ENCODE data around the gene ZNRF1.
A peak's percentile ranks its signal among the peaks of the same experiment; 100 is the strongest.

The ZNRF1 gene

GRCh38 chr16:75116081-75116910 lies 117.5 kb downstream of the ZNRF1 start, which contains the start of gene LDHD:
Gene LDHD, minus strand, starts transcription at chr16:75116780. Its CDS starts 60 bp downstream, at chr16:75116720.
- no peak for DNase-seq

DNA sequence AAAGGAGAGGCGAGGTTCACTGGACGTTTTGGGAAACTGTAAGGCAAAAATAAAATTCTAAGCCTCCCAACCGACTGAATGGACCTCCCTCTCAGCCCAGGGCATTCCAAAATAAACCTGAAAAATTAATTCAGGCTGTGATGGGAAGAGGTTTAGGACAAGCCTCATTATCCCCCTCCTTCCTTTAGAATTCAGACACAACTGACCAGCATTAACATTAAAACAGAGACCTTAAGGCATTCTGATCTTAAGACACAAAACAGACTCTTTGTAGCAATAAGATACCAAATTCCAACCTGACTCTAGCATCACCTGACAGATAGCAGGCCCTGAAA lies 118.1 kb downstream of the ZNRF1 start:
- DNase-seq: no peak

- no peak for DNase-seq
These were observed 120.2 kb downstream of the ZNRF1 start for GRCh38 chr16:75118943-75119539.

GRCh38 chr16:75120253-75120652 lies 121.4 kb downstream of the ZNRF1 start:
- DNase-seq: no peak

- no peak for DNase-seq
These were observed 123.2 kb downstream of the ZNRF1 start for GRCh38 chr16:75121949-75122568.

DNA sequence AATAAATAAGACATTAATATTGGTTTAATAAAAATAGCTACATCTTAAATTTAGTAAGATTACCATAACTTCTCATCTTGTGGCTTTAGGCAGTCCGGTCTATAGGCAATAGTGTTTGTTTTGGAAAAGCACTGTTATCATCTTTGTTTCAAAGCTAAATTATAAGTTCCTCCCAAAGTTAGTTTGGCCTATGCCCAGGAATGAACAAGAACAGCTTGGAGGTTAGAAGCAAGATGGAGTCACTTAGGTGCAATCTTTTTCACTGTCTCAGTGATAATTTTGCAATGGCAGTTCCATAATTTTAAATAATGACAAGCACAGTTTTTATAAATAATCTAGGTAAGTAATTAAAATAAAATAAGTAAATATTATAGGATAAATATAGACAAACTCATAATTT lies 123.8 kb downstream of the ZNRF1 start:
- no peak for DNase-seq

- no peak for DNase-seq
These were observed 129.0 kb downstream of the ZNRF1 start for GRCh38 chr16:75127713-75128415.

- peak; percentile 8 for DNase-seq
These were observed 130.8 kb downstream of the ZNRF1 start for GRCh38 chr16:75129421-75130149.

DNA sequence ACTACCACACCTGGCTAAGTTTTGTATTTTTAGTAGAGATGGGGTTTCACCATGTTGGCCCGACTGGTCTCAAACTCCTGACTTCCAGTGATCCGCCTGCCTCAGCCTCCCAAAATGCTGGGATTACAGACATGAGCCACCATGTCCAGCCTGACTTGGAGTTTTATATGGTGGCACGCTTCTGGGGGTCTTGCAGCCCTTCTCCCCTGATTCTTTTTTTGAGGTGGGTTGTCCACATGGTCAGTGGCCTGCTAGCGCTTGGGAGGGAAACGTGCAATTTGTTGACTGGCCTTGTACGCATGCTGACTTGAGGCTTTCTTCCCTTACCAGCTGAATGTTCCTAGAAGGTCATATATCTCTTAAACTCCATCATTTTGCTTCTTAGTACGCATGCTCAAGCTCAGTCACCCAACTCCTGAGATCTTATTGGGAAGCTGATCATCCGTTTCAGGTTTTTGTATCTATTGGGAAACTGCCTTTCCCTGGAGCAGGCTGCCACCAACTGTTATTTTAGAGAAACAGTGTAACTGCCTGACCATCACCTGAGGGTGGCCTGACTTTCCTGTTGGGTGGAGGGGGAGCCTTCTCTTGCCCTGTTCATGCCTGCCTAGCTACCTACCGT lies 131.4 kb downstream of the ZNRF1 start:
- DNase-seq: no peak

- DNase-seq: no peak
These were observed 132.3 kb downstream of the ZNRF1 start for GRCh38 chr16:75131081-75131480.

DNA sequence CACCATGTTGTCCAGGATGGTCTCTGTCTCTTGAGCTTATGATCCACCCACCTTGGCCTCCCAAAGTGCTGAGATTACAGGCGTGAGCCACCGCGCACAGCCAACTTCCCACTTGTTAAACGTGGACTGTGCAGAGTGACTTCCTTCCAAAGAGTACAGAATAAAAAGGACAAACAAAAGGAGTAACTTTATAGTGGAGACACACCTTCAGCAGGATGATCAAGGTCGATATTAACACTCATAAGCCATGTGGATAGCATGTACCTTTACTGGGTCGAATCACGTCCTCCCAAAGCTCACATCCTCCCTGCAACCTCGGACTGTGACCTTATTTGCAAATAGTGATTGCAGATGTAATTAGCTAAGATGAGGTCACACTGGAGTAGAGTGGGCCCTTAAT lies 139.4 kb downstream of the ZNRF1 start:
- no peak for DNase-seq

DNA sequence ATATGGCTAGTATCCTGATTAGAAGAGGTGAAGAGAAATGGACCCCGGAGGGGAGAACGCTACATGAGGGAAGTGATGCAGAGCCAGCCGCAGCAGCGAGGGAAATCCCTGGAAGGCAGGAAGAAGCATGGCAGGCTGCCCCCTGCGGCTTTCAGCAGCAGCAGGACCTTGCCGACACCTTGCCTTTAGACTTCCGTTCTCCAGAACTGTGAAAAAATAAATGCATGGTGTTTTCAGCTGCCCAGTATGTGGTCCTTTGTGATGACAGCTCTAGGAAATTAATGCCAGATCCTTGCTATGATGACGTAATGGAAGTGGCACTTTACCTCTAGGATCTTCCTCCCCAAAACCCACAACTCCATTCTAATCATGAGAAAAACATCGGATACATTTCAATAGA lies 139.8 kb downstream of the ZNRF1 start:
- DNase-seq: no peak

GRCh38 chr16:75139498-75139897 lies 140.7 kb downstream of the ZNRF1 start:
- DNase-seq: no peak

- DNase-seq: no peak
These were observed 145.1 kb downstream of the ZNRF1 start for GRCh38 chr16:75143941-75144340.

- no peak for DNase-seq
These were observed 149.1 kb downstream of the ZNRF1 start for GRCh38 chr16:75147968-75148310.

DNA sequence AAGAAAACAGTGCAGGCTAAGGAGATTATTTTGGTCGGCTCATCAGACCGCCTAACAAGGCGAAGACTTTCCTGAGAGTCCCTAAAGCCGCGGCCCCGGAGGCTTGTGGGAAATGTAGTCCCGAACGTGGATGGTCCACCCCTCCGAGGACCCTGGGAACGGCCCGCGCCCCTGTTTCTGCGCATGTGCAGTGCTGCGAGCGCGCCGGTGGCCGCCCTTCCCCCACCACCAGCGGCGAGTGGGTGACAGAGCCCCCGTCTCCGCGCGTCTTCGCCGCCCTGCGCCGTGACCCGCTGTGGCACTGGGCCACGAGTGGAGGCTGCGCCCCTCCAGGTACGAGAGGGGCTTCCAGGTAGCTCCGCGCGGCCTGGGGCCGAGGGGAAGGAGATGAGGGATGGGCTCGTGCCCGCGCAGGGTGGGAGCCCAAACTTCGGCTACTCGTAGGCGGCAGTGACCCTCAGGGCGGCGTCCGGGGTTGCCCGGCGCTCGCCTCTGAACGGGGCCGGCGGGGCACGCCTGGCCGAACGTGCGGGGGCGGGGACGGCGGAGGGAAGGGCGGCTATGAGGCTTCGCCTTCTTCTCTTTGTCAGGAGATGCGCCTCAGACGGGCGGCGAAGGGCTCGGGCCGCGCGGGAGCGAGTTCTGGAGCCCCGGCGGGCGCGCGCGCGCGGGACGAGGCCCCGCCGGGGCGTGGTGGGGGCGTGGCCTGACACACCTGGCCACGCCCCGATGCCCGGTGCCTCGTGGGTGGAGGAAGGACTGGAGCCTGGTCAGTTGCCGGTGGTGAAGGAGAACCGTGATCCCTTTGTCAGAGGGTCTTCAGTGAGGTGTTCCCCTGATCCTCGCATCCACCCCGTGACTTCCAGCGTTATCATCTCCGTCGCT lies 149.7 kb downstream of the ZNRF1 start, which contains the start of gene ZFP1:
Gene ZFP1 (plus strand): TSS at position 214 of the 885 bp plus-strand sequence. CDS start 4,428 bp downstream, outside the sequence.
- DNase-seq: peak; percentile 72

- DNase-seq: no peak
These were observed 153.0 kb downstream of the ZNRF1 start for GRCh38 chr16:75151798-75152197.

DNA sequence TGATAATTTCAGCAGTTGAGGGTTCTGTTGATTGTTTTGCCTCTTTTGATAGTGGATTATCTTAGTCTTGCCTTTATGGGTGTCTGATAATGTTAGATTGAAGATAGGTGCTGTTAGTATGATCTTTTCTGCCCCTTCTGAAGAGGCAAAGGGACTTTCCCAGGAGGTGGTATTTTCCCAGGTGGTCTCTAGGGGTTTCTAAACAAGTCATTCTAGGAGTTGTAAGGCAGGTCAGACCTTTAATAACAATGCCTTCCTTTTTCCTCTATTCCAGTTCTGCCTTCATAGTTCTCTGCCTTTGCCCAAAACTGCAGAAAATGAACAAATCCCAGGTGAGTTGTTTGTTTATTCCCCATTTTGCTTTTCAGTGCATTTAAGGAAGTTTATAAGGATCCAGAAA lies 153.8 kb downstream of the ZNRF1 start:
- no peak for DNase-seq

GRCh38 chr16:75160386-75160785 lies 161.6 kb downstream of the ZNRF1 start:
- DNase-seq: no peak
